GM10847 (cell line): ENCODE measurements around the gene NLRC3.

Experiments used
- POLR2A ChIP-seq: IDR thresholded peaks from 2 replicates; pipeline ENCODE4 v1.6.1; 2011; ENCODE audit not compliant: insufficient read length; ENCODE audit errors: extremely low read depth

NLRC3 gene

DNA sequence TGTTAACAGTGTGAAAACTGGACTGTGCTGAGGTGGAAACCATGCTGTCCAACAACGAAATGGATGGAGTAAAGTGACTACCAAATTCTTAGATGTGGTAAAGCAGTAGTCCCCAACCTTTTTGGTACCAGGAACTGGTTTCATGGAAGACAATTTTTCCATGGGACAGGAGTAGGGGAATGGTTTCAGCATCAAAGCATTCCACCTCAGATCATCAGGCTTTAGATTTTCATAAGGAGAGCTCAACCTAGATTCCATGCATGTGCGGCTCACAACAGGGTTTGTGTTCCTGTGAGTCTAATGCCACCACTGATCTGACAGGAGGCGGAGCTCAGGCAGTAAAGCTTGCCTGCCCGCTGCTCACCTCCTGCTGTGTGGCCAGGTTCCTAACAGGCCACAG, 22.7 kb upstream of the NLRC3 start:
- TF ChIP-seq POLR2A: no peak

DNA sequence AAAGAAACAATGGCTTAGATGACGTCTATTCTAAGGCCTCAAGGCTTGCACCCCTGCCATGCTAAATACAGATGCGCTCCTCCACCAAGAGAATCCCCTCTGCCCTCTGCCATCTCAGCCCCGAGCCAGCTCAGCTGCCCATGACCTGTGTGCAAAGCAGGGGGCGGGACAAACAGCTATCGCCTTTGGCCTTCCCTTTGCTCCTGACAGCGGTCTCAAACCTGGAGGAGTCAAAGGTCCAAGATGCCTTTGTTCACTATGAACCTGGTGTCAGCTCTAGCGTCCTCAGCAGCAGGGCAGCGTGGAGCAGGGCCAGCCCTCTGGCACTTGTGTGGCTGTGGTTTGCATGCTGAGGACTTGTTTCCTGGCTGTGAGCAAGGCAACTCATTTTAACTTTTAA, 21.9 kb upstream of the NLRC3 start:
- no peak for TF ChIP-seq POLR2A

DNA sequence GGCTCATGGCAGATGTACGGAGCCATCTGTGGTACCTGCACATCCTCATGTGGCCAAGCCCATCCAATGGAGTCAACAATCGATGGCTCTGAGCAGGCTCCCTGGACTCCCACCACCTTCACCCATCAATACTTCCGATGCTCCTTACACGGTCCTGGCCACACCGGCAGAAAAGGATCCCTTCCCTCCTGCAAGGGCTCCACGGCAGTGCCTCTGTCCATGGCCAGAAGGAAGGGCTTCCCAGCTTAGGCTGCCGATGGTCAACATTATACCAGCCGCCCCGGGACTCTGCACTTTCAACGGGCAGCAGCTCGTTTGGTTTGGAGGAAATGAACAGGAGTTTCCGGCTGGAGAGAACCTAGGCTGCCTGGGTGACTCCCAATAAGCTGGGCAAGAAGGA, 21.0 kb upstream of the NLRC3 start:
- no peak for TF ChIP-seq POLR2A

- no peak for TF ChIP-seq POLR2A
Measured at GRCh38 chr16:3597676-3598075, 20.5 kb upstream of the NLRC3 start.

- TF ChIP-seq POLR2A: no peak
Measured at GRCh38 chr16:3597226-3597625, 20.0 kb upstream of the NLRC3 start.

DNA sequence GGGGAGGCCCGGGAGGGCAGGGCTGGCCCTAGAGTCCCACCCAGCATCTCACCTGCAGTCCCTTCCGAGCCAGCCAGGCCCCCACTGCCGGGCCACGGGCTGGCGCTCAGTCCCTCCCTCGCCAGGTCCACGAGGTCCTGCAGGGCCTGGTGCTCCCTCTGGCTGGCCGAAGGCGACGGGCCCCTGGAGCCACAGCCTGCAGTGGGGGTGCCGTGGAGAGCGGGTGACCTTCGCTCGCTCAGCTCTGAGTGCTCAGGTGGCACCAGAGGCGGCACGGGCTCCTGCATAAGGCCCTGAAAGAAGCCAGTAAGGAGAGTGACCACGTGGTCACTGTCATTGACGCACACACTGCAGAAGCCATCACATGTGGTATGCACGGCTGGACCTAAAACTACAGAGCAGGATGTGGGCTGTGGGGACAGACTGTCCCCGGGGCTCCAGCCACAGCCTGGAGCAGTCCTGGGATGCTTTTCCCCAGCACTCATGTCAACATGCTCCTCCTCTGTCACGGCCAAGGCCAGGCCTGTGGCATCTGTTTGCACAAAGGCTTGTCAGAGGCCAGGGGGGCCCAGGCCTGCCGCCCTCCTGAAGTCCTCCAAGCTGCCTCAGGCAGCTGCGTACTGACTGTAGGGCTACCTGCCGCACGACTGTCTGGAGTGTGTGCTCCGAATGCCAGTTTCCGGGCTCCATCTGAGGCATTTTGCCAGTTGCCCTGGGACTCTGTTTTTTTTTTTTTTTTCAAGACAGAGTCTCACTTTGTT, 19.1 kb upstream of the NLRC3 start:
- no peak for TF ChIP-seq POLR2A

DNA sequence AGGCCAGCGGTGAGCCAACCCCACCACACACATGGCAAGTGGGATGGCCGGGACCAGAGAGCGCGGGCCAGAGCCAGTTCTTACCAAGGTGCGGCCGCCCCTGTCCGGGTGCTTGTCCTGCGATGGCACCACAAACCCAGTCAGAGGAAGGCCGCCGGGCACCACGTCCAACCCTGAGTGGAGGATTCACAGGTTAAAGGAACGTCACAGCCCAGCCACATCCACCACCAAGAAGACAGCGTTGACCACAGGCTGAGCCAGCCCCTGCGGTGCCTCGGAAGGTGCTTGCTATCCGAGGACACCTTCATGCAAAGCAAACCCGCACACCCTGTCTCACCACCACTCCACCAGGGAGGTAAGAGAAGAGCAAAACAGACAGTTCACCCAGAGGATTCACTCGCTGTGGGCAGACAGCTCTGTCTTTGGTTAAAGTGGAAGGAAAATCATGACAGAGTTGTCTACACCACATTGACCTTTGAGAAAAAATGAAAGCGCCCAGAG, 18.4 kb upstream of the NLRC3 start:
- TF ChIP-seq POLR2A: no peak

DNA sequence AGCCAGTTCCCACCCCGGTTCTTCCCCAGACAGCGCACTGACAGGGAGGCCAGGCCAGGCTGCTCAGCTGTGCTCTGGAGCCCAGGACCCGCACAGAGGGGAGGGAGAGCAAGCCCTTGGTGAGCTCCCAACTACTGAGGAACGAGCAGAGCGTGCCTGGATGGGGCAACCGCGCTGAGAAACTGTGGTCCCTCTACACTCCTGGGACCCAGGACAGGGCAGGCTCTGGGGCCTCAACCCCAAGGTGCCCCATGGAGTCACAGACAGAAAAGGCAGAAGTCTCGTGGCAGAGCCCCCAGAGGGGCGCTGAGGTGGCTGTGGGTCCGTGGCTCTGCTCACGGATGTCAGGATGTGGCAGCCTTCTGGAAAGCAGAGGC, 17.9 kb upstream of the NLRC3 start:
- TF ChIP-seq POLR2A: no peak

DNA sequence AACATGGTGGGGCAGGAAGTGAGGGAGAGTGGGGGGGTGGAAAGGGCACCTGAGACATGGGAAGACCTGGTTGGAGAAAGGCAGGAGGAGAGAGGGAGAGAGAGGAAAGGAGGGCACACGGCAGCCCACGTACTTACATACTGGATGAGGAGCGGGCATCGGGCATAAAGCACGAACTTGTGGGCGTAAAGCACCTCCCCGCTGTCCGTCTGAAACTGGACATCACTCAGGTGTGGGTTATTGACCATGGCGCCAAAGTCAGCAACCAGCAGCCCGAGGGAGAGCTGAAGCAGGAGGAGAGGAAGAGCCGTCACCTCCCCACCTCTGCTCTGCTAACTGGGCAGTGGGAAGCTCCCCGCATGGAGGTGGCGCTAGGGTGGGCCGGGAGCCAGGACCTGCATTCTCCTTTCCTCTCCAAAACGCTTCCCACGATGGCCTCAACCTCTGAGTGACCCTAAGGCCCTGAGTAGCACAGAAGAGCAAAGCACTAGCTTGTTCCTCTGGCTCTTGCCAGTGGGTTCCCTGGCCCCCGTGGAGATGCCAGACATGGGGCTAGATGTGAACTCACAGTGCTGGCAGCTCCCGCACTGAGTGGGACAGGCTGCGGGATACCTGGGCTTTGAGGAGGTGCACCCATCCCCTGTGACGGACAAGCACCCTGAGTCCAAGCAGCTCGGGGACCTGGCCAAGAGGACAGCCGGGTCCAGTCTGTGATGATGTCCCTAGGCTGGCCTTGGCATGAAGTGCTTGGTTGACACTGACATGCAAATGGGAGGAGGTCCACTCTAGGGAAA, 17.3 kb upstream of the NLRC3 start:
- TF ChIP-seq POLR2A: no peak

DNA sequence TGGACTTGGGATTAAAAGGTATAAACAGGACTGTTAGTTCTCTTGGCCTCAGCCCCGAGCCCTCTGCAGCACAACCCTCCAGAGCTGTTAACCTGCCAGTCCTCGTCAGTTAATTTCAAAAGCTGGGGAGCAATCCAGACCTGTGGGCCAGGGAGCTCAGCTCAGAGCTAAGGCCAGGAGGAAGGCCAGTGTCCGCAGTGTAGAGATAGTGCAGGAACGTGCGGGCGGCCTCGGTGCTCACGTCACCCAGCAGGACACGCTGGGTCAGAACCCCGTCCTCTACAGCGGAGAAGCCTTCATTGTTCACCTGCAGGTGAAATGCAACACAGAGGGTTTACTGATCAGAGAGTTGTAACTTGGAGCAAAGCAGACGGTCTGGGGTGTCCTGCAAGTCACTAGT, 15.4 kb upstream of the NLRC3 start:
- TF ChIP-seq POLR2A: no peak

- TF ChIP-seq POLR2A: no peak
Measured at GRCh38 chr16:3591991-3592390, 14.8 kb upstream of the NLRC3 start.

GRCh38 chr16:3591436-3591803, 14.2 kb upstream of the NLRC3 start:
- no peak for TF ChIP-seq POLR2A

GRCh38 chr16:3590736-3591435, 13.7 kb upstream of the NLRC3 start:
- no peak for TF ChIP-seq POLR2A

DNA sequence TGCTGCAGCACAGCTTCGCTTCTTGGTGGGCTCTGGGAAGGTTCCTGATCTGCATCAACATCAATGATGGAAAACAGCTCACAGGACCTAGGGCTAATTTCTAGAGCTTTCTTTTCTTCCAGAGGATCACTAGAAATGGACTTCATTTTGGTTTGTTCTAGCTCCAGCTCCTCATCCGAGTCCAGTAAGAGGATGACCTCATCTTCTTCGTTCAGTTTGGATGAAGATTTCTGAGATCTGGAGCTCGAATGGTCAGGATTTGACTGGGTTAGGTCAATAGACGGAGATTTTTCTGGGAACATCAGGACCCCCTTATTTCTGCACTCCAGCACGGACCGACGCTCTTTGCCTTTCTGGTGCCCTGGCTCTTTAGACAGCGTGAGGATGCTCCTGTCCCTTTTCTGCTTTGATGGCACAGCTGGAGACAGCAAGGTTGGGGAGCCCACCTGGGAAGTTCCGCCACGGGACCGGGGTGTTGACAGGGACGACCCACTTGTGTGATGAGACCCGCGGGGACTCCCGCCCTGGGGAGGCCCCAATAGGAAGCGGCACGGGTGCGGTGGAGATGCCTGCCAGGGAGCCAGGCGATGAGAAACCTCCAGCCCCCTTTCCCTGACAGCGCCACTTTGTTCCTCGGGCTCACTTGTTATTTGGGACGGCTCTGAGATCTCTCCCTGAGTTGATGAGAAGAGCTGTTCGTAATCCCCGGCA, 12.9 kb upstream of the NLRC3 start:
- no peak for TF ChIP-seq POLR2A

- TF ChIP-seq POLR2A: no peak
Measured at GRCh38 chr16:3589441-3589921, 12.3 kb upstream of the NLRC3 start.

- no peak for TF ChIP-seq POLR2A
Measured at GRCh38 chr16:3589001-3589400, 11.8 kb upstream of the NLRC3 start.
